Lung (tissue), 12 donors: ENCODE data around the gene ACAT2. TPM values are rescaled to one million over a fixed set of nuclear protein-coding genes. Genes with fewer than 3 reads are reported as not detected.

Experiments
- ATAC-seq: fragments of 200-7000 bp; cut with Tn5 transposase; one replicate; pipeline ENCODE4 v1.9.1; 2020; ENCODE audit warnings: moderate number of reproducible peaks; ENCODE audit not compliant: insufficient read depth, low FRiP score
- DNase-seq, 3 donors: peaks; one replicate each; pipeline ENCODE4 v3.0.0-alpha.2; 2013 to 2017
- H3K27ac ChIP-seq, 2 donors: one replicate each; pipeline ENCODE4 v1.5.1; 2013; ENCODE audit warnings: mild to moderate bottlenecking in 2 of 2, moderate library complexity in 2 of 2, control low read depth in 1 of 2, inconsistent platforms in 1 of 2, low read depth in 1 of 2, low read length in 1 of 2
- H3K27me3 ChIP-seq, 3 donors: one replicate each; pipeline ENCODE4 v1.5.1; 2013; ENCODE audit warnings: low read length in 2 of 3; ENCODE audit not compliant: control insufficient read depth in 3 of 3, insufficient read depth in 3 of 3
- H3K36me3 ChIP-seq, 4 donors: one replicate each; pipeline ENCODE4 v1.5.1; 2013; ENCODE audit warnings: low read length in 4 of 4, mild to moderate bottlenecking in 1 of 4, moderate library complexity in 1 of 4; ENCODE audit not compliant: control insufficient read depth in 4 of 4, insufficient read depth in 4 of 4
- H3K4me1 ChIP-seq, 5 donors: one replicate each; pipeline ENCODE4 v1.5.1; 2013; ENCODE audit warnings: low read length in 5 of 5, mild to moderate bottlenecking in 2 of 5, moderate library complexity in 1 of 5; ENCODE audit not compliant: control insufficient read depth in 5 of 5, insufficient read depth in 5 of 5
- H3K4me3 ChIP-seq: one replicate; pipeline ENCODE4 v1.5.1; 2013; ENCODE audit warnings: mild to moderate bottlenecking, control low read depth, moderate library complexity
- H3K9ac ChIP-seq, 2 donors: one replicate each; pipeline ENCODE4 v1.5.1; 2013; ENCODE audit warnings: low read length in 2 of 2, control low read depth in 1 of 2; ENCODE audit not compliant: insufficient read depth in 1 of 2
- H3K9me3 ChIP-seq, 4 donors: one replicate each; pipeline ENCODE4 v1.5.1; 2013; ENCODE audit warnings: low read length in 3 of 4, mild to moderate bottlenecking in 1 of 4, moderate library complexity in 1 of 4; ENCODE audit not compliant: control insufficient read depth in 4 of 4, insufficient read depth in 3 of 4
- WGBS, 2 donors: extraction: QIAGEN DNeasy Blood & Tissue Kit; methylation state at CpG; one replicate each; pipeline ENCODE4 v1.1.7; 2013; 5-methylcytosine and 5-hydroxymethylcytosine counted together
- polyA plus RNA-seq, 2 donors: library from polyadenylated mRNA; stranded (reverse); fragments of 200-250 nt; gene quantifications; one replicate each; pipeline ENCODE4 v1.2.1, GENCODE V29; 2013
- total RNA-seq, 2 donors: library from RNA; depleted of rRNA in 1 of 2; stranded (reverse); fragments of >200 nt in 1 of 2; gene quantifications; one replicate each; pipeline ENCODE4 v1.2.1, GENCODE V29; 2014 to 2021
- TF ChIP-seq, protein P1 (sequence below): IDR thresholded peaks from 2 replicates; pipeline ENCODE4 v1.5.1; 2012; ENCODE audit warnings: mild to moderate bottlenecking; ENCODE audit errors: control extremely low read depth, extremely low read depth
- donor health status: control.
- donor health status: control.
- donor health status: Bipolar disorder and iron deficiency.
- donor health status: healthy.
- donor health status: DM: yes; HTN: yes; CAD: no.

Gene ACAT2
- total and polyA plus RNA-seq, 4 donors: 20.8 to 84.4 (median 67.6) TPM

DNA sequence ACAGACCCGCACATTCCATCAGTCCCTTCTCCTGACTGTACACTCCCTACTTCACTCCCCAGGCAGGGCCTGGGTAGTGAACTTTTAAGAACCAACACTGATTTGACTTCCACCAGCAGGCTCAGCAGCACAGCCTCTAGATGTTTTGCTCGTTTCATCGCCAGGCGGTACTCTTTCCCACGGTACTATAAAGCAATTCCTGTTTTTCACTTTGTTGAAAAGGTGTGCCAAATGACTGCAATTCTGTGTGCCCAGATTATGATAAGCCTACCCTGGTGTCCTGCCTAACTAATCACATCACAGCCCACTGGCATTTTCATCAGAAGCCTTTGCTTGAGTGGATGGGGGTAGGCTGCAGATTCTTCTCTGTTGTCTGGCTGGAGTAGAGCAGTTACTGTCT lies 47.4 kb upstream of the ACAT2 start:
- ATAC-seq: no peak
- H3K36me3 ChIP-seq: peaks cover 0 to 1% (median 0%) of the 10 kb centered on the region in 4 donors
- no peak for DNase-seq
- peaks cover 0 to 13% (median 0%) of the 10 kb centered on the region in 5 donors for H3K4me1 ChIP-seq
- H3K27ac ChIP-seq: no peak overlapping the region
- TF ChIP-seq, protein P1, sequence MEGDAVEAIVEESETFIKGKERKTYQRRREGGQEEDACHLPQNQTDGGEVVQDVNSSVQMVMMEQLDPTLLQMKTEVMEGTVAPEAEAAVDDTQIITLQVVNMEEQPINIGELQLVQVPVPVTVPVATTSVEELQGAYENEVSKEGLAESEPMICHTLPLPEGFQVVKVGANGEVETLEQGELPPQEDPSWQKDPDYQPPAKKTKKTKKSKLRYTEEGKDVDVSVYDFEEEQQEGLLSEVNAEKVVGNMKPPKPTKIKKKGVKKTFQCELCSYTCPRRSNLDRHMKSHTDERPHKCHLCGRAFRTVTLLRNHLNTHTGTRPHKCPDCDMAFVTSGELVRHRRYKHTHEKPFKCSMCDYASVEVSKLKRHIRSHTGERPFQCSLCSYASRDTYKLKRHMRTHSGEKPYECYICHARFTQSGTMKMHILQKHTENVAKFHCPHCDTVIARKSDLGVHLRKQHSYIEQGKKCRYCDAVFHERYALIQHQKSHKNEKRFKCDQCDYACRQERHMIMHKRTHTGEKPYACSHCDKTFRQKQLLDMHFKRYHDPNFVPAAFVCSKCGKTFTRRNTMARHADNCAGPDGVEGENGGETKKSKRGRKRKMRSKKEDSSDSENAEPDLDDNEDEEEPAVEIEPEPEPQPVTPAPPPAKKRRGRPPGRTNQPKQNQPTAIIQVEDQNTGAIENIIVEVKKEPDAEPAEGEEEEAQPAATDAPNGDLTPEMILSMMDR: no peak
- no peaks in the 10 kb centered on the region for H3K27me3 ChIP-seq
- no peak overlapping the region for H3K9ac ChIP-seq
- peaks cover 0 to 3% (median 0%) of the 10 kb centered on the region in 4 donors for H3K9me3 ChIP-seq
- H3K4me3 ChIP-seq: no peak overlapping the region
- WGBS, 2 donors: 65 to 90% methylated on average over 5 of the region's 5 CpGs

DNA sequence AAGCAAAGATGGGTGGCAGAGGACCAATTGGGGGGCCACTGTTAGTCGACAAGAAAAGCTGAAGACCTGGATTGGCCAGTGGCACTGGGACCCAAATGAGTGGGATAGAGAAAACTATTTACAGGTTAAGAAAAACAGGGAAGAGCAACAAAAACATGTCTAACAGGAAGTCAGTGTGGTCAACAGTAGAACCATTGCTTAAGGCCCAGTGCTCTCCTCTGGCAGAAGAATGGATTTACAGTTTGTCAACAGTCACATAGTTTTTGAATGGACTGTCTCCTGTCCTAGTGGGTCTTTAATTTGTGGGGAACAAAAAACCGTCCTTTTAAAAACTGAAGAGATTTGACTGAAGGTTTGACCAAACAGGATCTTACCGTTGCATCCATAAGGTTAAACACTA lies 46.7 kb upstream of the ACAT2 start:
- Histone ChIP-seq H3K9ac (no peak overlapping the region), H3K4me1 (peaks cover 0 to 13% (median 0%) of the 10 kb centered on the region in 5 donors), H3K4me3 (no peak overlapping the region), H3K27me3 (no peaks in the 10 kb centered on the region), H3K27ac (no peak overlapping the region), H3K9me3 (peaks cover 0 to 3% (median 0%) of the 10 kb centered on the region in 4 donors), H3K36me3 (peaks cover 0 to 1% (median 0%) of the 10 kb centered on the region in 4 donors)
- ATAC-seq: no peak
- no peak for DNase-seq
- WGBS, 2 donors: 58 to 72% methylated on average over 3 of the region's 3 CpGs
- TF ChIP-seq, protein P1: no peak

DNA sequence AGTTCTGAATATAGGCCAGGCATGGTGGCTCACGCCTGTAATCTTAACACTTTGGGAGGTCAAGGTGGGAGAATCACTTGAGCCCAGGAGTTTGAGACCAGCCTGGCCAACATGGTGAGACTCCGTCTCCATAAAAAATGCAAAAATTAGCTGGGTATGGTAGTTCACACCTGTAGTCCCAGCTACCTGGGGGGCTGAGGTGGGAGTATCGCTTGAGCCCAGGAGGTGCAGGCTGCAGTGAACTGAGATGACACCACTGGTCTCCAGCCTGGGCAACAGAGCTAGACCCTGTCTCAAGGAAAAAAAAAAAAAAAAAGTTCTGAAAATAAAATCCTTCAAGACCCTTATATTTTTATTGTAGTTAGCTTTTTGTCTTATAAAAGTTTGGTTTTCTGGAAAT lies 46.2 kb upstream of the ACAT2 start:
- Histone ChIP-seq H3K4me3 (no peak overlapping the region), H3K27me3 (no peaks in the 10 kb centered on the region), H3K27ac (peak overlapping the region in 1 of 2 donors; percentile 63), H3K36me3 (peaks cover 0 to 1% (median 0%) of the 10 kb centered on the region in 4 donors), H3K9me3 (peaks cover 0 to 1% (median 0%) of the 10 kb centered on the region in 4 donors), H3K9ac (no peak overlapping the region), H3K4me1 (peaks cover 0 to 13% (median 0%) of the 10 kb centered on the region in 5 donors)
- no peak for DNase-seq
- TF ChIP-seq, protein P1: no peak
- ATAC-seq: no peak
- WGBS, 2 donors: 94 to 98% methylated on average over 3 of the region's 3 CpGs
